ENCODE measurements around the gene VWA3B. TPM values are rescaled to one million over a fixed set of nuclear protein-coding genes. Genes with fewer than 3 reads are reported as not detected.

Gene VWA3B
- total and polyA plus RNA-seq, 2 experiments from 2014 or later: not detected

- no peaks in the 10 kb centered on the region for H3K4me1 ChIP-seq (ENCODE audit: insufficient read depth)
- no peak overlapping the region for H2AFZ ChIP-seq
- no peaks in the 10 kb centered on the region for H3K9me2 ChIP-seq (ENCODE audit: insufficient read depth)
- 55 to 58% methylated on average over 14 of the region's 14 CpGs for WGBS, 2 experiments (ENCODE audit: low coverage in 1 of 2, low lambda C conversion rate in 2 of 2, missing lambda C conversion rate in 2 of 2)
- H3K9ac ChIP-seq: no peak overlapping the region
- no peaks in the 10 kb centered on the region for H4K20me1 ChIP-seq (ENCODE audit: insufficient read depth)
- H3F3A ChIP-seq (ENCODE audit: insufficient read depth): no peaks in the 10 kb centered on the region
- no peak for DNase-seq
- TF ChIP-seq EZH2 (IDR thresholded peaks at IDR 0.05; ENCODE audit: insufficient read depth, poor library complexity, severe bottlenecking) (no peak), EZH2phosphoT487 (IDR thresholded peaks at IDR 0.05; ENCODE audit: insufficient read depth, low read depth) (no peak)
- H3K36me3 ChIP-seq (ENCODE audit: low read depth): no peaks in the 10 kb centered on the region
- H3K27ac ChIP-seq: no peak overlapping the region
- no peak overlapping the region for H3K4me3 ChIP-seq
- H3K27me3 ChIP-seq (replicated peaks; ENCODE audit: insufficient read depth): no peaks in the 10 kb centered on the region
- H3K9me3 ChIP-seq (ENCODE audit: low read depth): no peaks in the 10 kb centered on the region
- H3K79me2 ChIP-seq (ENCODE audit: insufficient read depth): no peaks in the 10 kb centered on the region
- in situ Hi-C loops (cut with MboI): no loop called here
- H3K4me2 ChIP-seq (ENCODE audit: unreplicated experiment): no peak overlapping the region
Measured at GRCh38 chr2:98252038-98252773, 165.2 kb downstream of the VWA3B start.

- no peak overlapping the region for H3K27ac ChIP-seq
- in situ Hi-C loops (cut with MboI): no loop called here
- peak; percentile 43 for DNase-seq
Measured at GRCh38 chr2:98253461-98254070, 166.6 kb downstream of the VWA3B start.

GRCh38 chr2:98254504-98255059, 167.6 kb downstream of the VWA3B start:
- Histone ChIP-seq H3K27me3 (replicated peaks; ENCODE audit: insufficient read depth) (no peaks in the 10 kb centered on the region), H3F3A (ENCODE audit: insufficient read depth) (no peaks in the 10 kb centered on the region), H3K4me2 (ENCODE audit: unreplicated experiment) (no peak overlapping the region), H3K9me3 (ENCODE audit: low read depth) (no peaks in the 10 kb centered on the region), H2AFZ (no peak overlapping the region), H3K27ac (no peak overlapping the region), H3K4me3 (no peak overlapping the region), H4K20me1 (ENCODE audit: insufficient read depth) (no peaks in the 10 kb centered on the region), H3K9ac (no peak overlapping the region), H3K36me3 (ENCODE audit: low read depth) (no peaks in the 10 kb centered on the region), H3K4me1 (ENCODE audit: insufficient read depth) (no peaks in the 10 kb centered on the region), H3K79me2 (ENCODE audit: insufficient read depth) (no peaks in the 10 kb centered on the region), H3K9me2 (ENCODE audit: insufficient read depth) (no peaks in the 10 kb centered on the region)
- DNase-seq: no peak
- WGBS, 2 experiments (ENCODE audit: low coverage in 1 of 2, low lambda C conversion rate in 2 of 2, missing lambda C conversion rate in 2 of 2): 75 to 79% methylated on average over 9 of the region's 9 CpGs
- in situ Hi-C loops (cut with MboI): no loop called here
- TF ChIP-seq EZH2 (IDR thresholded peaks at IDR 0.05; ENCODE audit: insufficient read depth, poor library complexity, severe bottlenecking) (no peak), EZH2phosphoT487 (IDR thresholded peaks at IDR 0.05; ENCODE audit: insufficient read depth, low read depth) (no peak)

More at GRCh38 chr2:98253461-98254070, 166.6 kb downstream of the VWA3B start:
- no peak overlapping the region for H3K4me2 ChIP-seq (ENCODE audit: unreplicated experiment)
- no peaks in the 10 kb centered on the region for H3K4me1 ChIP-seq (ENCODE audit: insufficient read depth)
- no peak for TF ChIP-seq EZH2 (IDR thresholded peaks at IDR 0.05; ENCODE audit: insufficient read depth, poor library complexity, severe bottlenecking)
- TF ChIP-seq EZH2phosphoT487 (IDR thresholded peaks at IDR 0.05; ENCODE audit: insufficient read depth, low read depth): no peak
- no peak overlapping the region for H3K9ac ChIP-seq
- WGBS, 2 experiments (ENCODE audit: low coverage in 1 of 2, low lambda C conversion rate in 2 of 2, missing lambda C conversion rate in 2 of 2): 59 to 64% methylated on average over 5 of the region's 5 CpGs
- H3K79me2 ChIP-seq (ENCODE audit: insufficient read depth): no peaks in the 10 kb centered on the region
- H3K4me3 ChIP-seq: no peak overlapping the region
- no peaks in the 10 kb centered on the region for H3K36me3 ChIP-seq (ENCODE audit: low read depth)
- no peaks in the 10 kb centered on the region for H4K20me1 ChIP-seq (ENCODE audit: insufficient read depth)
- no peaks in the 10 kb centered on the region for H3K9me3 ChIP-seq (ENCODE audit: low read depth)
- H3K9me2 ChIP-seq (ENCODE audit: insufficient read depth): no peaks in the 10 kb centered on the region
- no peak overlapping the region for H2AFZ ChIP-seq
- no peaks in the 10 kb centered on the region for H3F3A ChIP-seq (ENCODE audit: insufficient read depth)
- H3K27me3 ChIP-seq (replicated peaks; ENCODE audit: insufficient read depth): no peaks in the 10 kb centered on the region

- no peaks in the 10 kb centered on the region for H4K20me1 ChIP-seq (ENCODE audit: insufficient read depth)
- H3F3A ChIP-seq (ENCODE audit: insufficient read depth): no peaks in the 10 kb centered on the region
- H3K27me3 ChIP-seq (replicated peaks; ENCODE audit: insufficient read depth): no peaks in the 10 kb centered on the region
- H3K36me3 ChIP-seq (ENCODE audit: low read depth): no peaks in the 10 kb centered on the region
- no peak overlapping the region for H3K9ac ChIP-seq
- DNase-seq: no peak
- H3K9me2 ChIP-seq (ENCODE audit: insufficient read depth): no peaks in the 10 kb centered on the region
- H3K4me3 ChIP-seq: no peak overlapping the region
- H3K79me2 ChIP-seq (ENCODE audit: insufficient read depth): no peaks in the 10 kb centered on the region
- no peak overlapping the region for H2AFZ ChIP-seq
- H3K27ac ChIP-seq: no peak overlapping the region
- H3K4me1 ChIP-seq (ENCODE audit: insufficient read depth): no peaks in the 10 kb centered on the region
- H3K4me2 ChIP-seq (ENCODE audit: unreplicated experiment): no peak overlapping the region
- TF ChIP-seq EZH2phosphoT487 (IDR thresholded peaks at IDR 0.05; ENCODE audit: insufficient read depth, low read depth): no peak
- TF ChIP-seq EZH2 (IDR thresholded peaks at IDR 0.05; ENCODE audit: insufficient read depth, poor library complexity, severe bottlenecking): no peak
- no peaks in the 10 kb centered on the region for H3K9me3 ChIP-seq (ENCODE audit: low read depth)
- in situ Hi-C loops (cut with MboI): no loop called here
Measured at GRCh38 chr2:98258906-98259305, 171.9 kb downstream of the VWA3B start.
